ENCODE measurements around the gene RABGGTA.

GRCh38 chr14:24292118-24292807, 20.9 kb upstream of the RABGGTA start:
- TF ChIP-seq, protein P1, sequence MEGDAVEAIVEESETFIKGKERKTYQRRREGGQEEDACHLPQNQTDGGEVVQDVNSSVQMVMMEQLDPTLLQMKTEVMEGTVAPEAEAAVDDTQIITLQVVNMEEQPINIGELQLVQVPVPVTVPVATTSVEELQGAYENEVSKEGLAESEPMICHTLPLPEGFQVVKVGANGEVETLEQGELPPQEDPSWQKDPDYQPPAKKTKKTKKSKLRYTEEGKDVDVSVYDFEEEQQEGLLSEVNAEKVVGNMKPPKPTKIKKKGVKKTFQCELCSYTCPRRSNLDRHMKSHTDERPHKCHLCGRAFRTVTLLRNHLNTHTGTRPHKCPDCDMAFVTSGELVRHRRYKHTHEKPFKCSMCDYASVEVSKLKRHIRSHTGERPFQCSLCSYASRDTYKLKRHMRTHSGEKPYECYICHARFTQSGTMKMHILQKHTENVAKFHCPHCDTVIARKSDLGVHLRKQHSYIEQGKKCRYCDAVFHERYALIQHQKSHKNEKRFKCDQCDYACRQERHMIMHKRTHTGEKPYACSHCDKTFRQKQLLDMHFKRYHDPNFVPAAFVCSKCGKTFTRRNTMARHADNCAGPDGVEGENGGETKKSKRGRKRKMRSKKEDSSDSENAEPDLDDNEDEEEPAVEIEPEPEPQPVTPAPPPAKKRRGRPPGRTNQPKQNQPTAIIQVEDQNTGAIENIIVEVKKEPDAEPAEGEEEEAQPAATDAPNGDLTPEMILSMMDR (IDR thresholded peaks at IDR 0.05 in 4 of 5, conservative IDR thresholded peaks at IDR 0.05 in 1 of 5), result no peak
- no peak for TF ChIP-seq POLR2A (IDR thresholded peaks at IDR 0.05)

Data from gastrocnemius medialis (tissue), 4 donors.